CD4-positive, alpha-beta memory T cell (primary cell): ENCODE results near the gene CDK2. TPM values are rescaled to one million over a fixed set of nuclear protein-coding genes. Genes with fewer than 3 reads are reported as not detected.
A peak's percentile ranks its signal among the peaks of the same experiment; 100 is the strongest.
"Not testable (repeated sequence)": the region's sequence is repeated elsewhere in the genome, so short reads cannot be mapped to it uniquely, and the experiment has no call there.

ENCODE experiments used
- CTCF ChIA-PET: fragments of 350-600 bp; sonication (Branson Sonifier 250); formaldehyde crosslinking; loops from one replicate; lab custom pipeline; 2021; ENCODE audit warnings: inconsistent platforms; ENCODE audit not compliant: partially characterized antibody; lab: Charles Lee
- POLR2A ChIA-PET: fragments of 350-600 bp; sonication (Branson Sonifier 250); formaldehyde crosslinking; loops from one replicate; lab custom pipeline; 2021; ENCODE audit not compliant: partially characterized antibody; lab: Charles Lee
- DNase-seq, 5 donors: peaks; one replicate each; pipeline versions ENCODE4 v3.0.0 to v3.0.0-alpha.2; 2020 to 2022; ENCODE audit warnings: mixed read lengths in 1 of 5
- H3K27ac ChIP-seq: one replicate; pipeline ENCODE4 v1.7.0; 2013; ENCODE audit warnings: low read depth, low read length
- H3K27me3 ChIP-seq: 2 replicates; pipeline ENCODE4 v1.7.0; 2013; ENCODE audit warnings: mild to moderate bottlenecking, low read length, moderate library complexity; ENCODE audit not compliant: insufficient read depth
- H3K36me3 ChIP-seq: 2 replicates; pipeline ENCODE4 v1.7.0; 2013; ENCODE audit warnings: mild to moderate bottlenecking, low read length, moderate library complexity; ENCODE audit not compliant: insufficient read depth
- H3K4me1 ChIP-seq: 2 replicates; pipeline ENCODE4 v1.7.0; 2013; ENCODE audit warnings: mild to moderate bottlenecking, low read length, moderate library complexity; ENCODE audit not compliant: insufficient read depth
- H3K4me3 ChIP-seq, 2 donors: one replicate each; pipeline ENCODE4 v1.7.0; 2013; ENCODE audit warnings: low read length in 2 of 2, mild to moderate bottlenecking in 1 of 2
- H3K9me3 ChIP-seq, 2 donors: one replicate each; pipeline ENCODE4 v1.7.0; 2013; ENCODE audit warnings: low read length in 2 of 2, control low read depth in 1 of 2; ENCODE audit not compliant: control insufficient read depth in 1 of 2
- H3K27ac Mint-ChIP-seq, 7 donors: one replicate each; pipeline ENCODE4 v1.8.0; 2020 to 2021; ENCODE audit warnings: mixed read lengths in 7 of 7, mild to moderate bottlenecking in 6 of 7, inconsistent platforms in 3 of 7, moderate library complexity in 3 of 7
- H3K27me3 Mint-ChIP-seq, 2 donors: one replicate each; pipeline ENCODE4 v1.8.0; 2020 to 2021; ENCODE audit warnings: mixed read lengths in 2 of 2
- H3K36me3 Mint-ChIP-seq, 2 donors: one replicate each; pipeline ENCODE4 v1.8.0; 2020 to 2021; ENCODE audit warnings: mixed read lengths in 2 of 2, inconsistent platforms in 1 of 2, mild to moderate bottlenecking in 1 of 2
- H3K4me1 Mint-ChIP-seq, 4 donors: one replicate each; pipeline ENCODE4 v1.8.0; 2020 to 2021; ENCODE audit warnings: mixed read lengths in 4 of 4, mild to moderate bottlenecking in 1 of 4
- H3K4me3 Mint-ChIP-seq, 8 donors: one replicate each; pipeline ENCODE4 v1.8.0; 2020 to 2021; ENCODE audit warnings: mixed read lengths in 8 of 8, mild to moderate bottlenecking in 7 of 8, moderate library complexity in 6 of 8, inconsistent platforms in 3 of 8
- H3K9me3 Mint-ChIP-seq, 8 donors: one replicate each; pipeline ENCODE4 v1.8.0; 2020 to 2021; ENCODE audit warnings: mixed read lengths in 8 of 8, mild to moderate bottlenecking in 5 of 8, inconsistent platforms in 3 of 8, moderate library complexity in 1 of 8
- intact Hi-C: fragments of 100-400 bp; cut with micrococcal nuclease; formaldehyde crosslinking; loops from one replicate; pipeline ENCODE4 v1.15.1; 2023
- polyA plus RNA-seq, 2 donors: library from polyadenylated mRNA; unstranded; fragments of 300-500 nt; fragmentation: Illumina TruSeq; gene quantifications; one replicate each; pipeline ENCODE4 v1.2.3, GENCODE V29; 2021
- total RNA-seq, 2 experiments: library from RNA; stranded (reverse); gene quantifications; one replicate each; pipeline ENCODE4 v1.2.3, GENCODE V29; 2021

CDK2 gene
- total and polyA plus RNA-seq, 4 experiments from 2014 or later = 4.7 to 21.5 (median 11.6) TPM

DNA sequence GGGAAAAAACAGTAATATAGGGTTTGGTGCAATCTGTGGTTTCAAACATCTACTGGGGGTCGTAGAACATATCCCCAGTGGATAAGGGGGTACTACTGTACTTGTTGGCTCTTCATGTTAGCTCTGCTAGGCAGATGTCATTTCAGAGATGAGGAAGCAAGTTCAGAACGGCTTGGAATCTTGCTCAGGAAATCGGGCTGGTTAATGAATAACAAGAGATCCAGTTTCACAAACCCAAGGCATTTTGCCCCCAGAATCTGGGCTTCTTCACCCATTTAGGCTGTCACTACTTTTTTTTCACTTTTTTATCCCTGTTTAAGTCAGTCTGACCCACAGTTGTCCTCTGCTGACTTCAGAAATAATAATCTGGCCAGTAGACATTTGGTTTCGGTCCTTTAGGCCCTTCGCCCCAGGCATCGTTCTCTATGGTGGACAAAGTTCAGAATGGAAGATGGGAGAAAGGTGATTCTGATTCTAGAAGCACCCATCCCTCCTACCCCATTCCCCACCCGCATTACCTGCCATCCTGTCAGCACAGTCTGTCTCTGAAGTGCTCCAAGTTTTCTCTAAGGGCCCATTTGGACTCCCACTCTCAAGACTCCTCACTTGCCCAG lies 35.0 kb downstream of the CDK2 start:
- intact Hi-C loops = no loop called here
- H3K4me3 Mint-ChIP-seq = no peak overlapping the region
- CTCF ChIA-PET = no interaction called here
- Histone ChIP-seq H3K9me3 (no peaks in the 10 kb centered on the region), H3K4me3 (no peak overlapping the region), H3K36me3 (no peaks in the 10 kb centered on the region), H3K4me1 (peaks cover 12% of the 10 kb centered on the region), H3K27ac (no peak overlapping the region), H3K27me3 (no peaks in the 10 kb centered on the region)
- POLR2A ChIA-PET = interaction anchor here (1.6 kb wide), 1 partner anchor 20 kb away, joined by 3 read pairs; no protein-coding TSS in a partner anchor
- H3K4me1 Mint-ChIP-seq = peaks cover 7 to 24% (median 12%) of the 10 kb centered on the region in 4 donors
- H3K27me3 Mint-ChIP-seq = no peaks in the 10 kb centered on the region
- H3K27ac Mint-ChIP-seq = peak overlapping the region in 2 of 7 donors; percentile 19 to 49
- no peaks in the 10 kb centered on the region for H3K9me3 Mint-ChIP-seq
- DNase-seq = no peak
- H3K36me3 Mint-ChIP-seq = no peaks in the 10 kb centered on the region

GRCh38 chr12:56003376-56003775 lies 36.7 kb downstream of the CDK2 start:
- H3K4me3 ChIP-seq, H3K4me3 Mint-ChIP-seq, H3K36me3 Mint-ChIP-seq, H3K9me3 Mint-ChIP-seq, CTCF ChIA-PET, H3K27me3 Mint-ChIP-seq, DNase-seq, H3K27me3 ChIP-seq, H3K9me3 ChIP-seq, intact Hi-C loops, H3K27ac ChIP-seq, H3K27ac Mint-ChIP-seq, H3K36me3 ChIP-seq: not testable (repeated sequence)
- H3K4me1 ChIP-seq = peaks cover 10% of the 10 kb centered on the region
- H3K4me1 Mint-ChIP-seq = peaks cover 12 to 28% (median 21%) of the 10 kb centered on the region in 4 donors
- POLR2A ChIA-PET = interaction anchor here (1.3 to 1.6 kb wide), 2 partner anchors 22 to 30 kb away, joined by 3 to 4 read pairs; partner anchors contain the start of gene RAB5B

- Mint-ChIP-seq H3K4me3 (peak overlapping the region in 1 of 8 donors; percentile 25), H3K9me3 (no peaks in the 10 kb centered on the region), H3K4me1 (peaks cover 12 to 33% (median 25%) of the 10 kb centered on the region in 4 donors), H3K27ac (peak overlapping the region in 2 of 7 donors; percentile 48 to 56), H3K36me3 (peaks cover 0 to 7% of the 10 kb centered on the region in 2 donors), H3K27me3 (no peaks in the 10 kb centered on the region)
- no peaks in the 10 kb centered on the region for H3K27me3 ChIP-seq
- no peaks in the 10 kb centered on the region for H3K36me3 ChIP-seq
- CTCF ChIA-PET = no interaction called here
- H3K9me3 ChIP-seq = no peaks in the 10 kb centered on the region
- H3K27ac ChIP-seq = no peak overlapping the region
- DNase-seq = no peak
- peaks cover 10% of the 10 kb centered on the region for H3K4me1 ChIP-seq
- POLR2A ChIA-PET = interaction anchor here (1.3 kb wide), 1 partner anchor 31 kb away, joined by 4 read pairs; the partner anchor contains the start of gene RAB5B
- no peak overlapping the region for H3K4me3 ChIP-seq
- intact Hi-C loops = no loop called here
Observed at GRCh38 chr12:56004211-56004610, 37.6 kb downstream of the CDK2 start.

- peak overlapping the region; percentile 83 to 97 (median 92) for H3K27ac Mint-ChIP-seq
Observed at GRCh38 chr12:56007564-56008559, 41.2 kb downstream of the CDK2 start.

DNA sequence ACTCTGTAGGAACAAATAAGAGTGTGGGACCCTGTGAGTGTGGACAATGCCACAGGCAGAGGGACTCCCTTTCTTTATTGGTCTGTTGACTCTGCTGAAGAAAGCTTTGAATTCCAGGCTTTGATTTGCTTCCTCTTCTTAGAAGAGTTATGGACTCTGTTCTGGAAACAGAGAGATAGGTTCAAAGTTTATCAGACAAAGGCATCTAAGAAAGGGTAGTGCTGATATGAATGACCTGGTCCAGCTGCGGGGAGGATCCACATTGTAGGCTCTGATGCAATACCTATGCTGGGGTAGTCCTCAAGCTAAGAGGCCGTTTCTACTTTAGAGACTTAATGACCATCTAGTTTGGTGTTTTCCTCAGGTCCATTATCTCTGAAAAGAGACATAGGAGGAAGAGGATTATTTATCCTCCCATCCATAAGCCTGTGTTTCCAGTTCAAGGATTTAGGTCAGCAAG lies 43.5 kb downstream of the CDK2 start:
- Mint-ChIP-seq H3K4me1 (peaks cover 10 to 28% (median 21%) of the 10 kb centered on the region in 4 donors), H3K4me3 (peak overlapping the region in 1 of 8 donors; percentile 2), H3K36me3 (peaks cover 5 to 7% of the 10 kb centered on the region in 2 donors), H3K9me3 (no peaks in the 10 kb centered on the region), H3K27me3 (no peaks in the 10 kb centered on the region), H3K27ac (peak overlapping the region in 1 of 7 donors; percentile 23)
- POLR2A ChIA-PET = interaction anchor here (1.1 to 1.3 kb wide), 3 partner anchors 10 to 108 kb away, joined by 3 to 6 read pairs (median 4); partner anchors contain the start of genes IKZF4, RAB5B and ZC3H10
- Histone ChIP-seq H3K27me3 (no peaks in the 10 kb centered on the region), H3K9me3 (no peaks in the 10 kb centered on the region), H3K27ac (no peak overlapping the region), H3K4me3 (no peak overlapping the region), H3K4me1 (peaks cover 10% of the 10 kb centered on the region), H3K36me3 (no peaks in the 10 kb centered on the region)
- intact Hi-C loops = no loop called here
- CTCF ChIA-PET = interaction anchor here (1.8 kb wide), 1 partner anchor 19 kb away, joined by 8 read pairs; no protein-coding TSS in a partner anchor
- DNase-seq = no peak

More at GRCh38 chr12:56007564-56008559, 41.2 kb downstream of the CDK2 start:
- H3K27ac ChIP-seq = peak overlapping the region; percentile 49
- no peaks in the 10 kb centered on the region for H3K27me3 ChIP-seq
- peak overlapping the region; percentile 38 to 61 for H3K4me3 ChIP-seq
- ChIA-PET POLR2A (interaction anchor here (0.8 to 2.8 kb wide), 13 partner anchors 10 to 271 kb away, joined by 3 to 14 read pairs (median 4); partner anchors contain the start of genes DNAJC14, PA2G4, RAB5B and SUOX), CTCF (interaction anchor here (0.6 to 1.4 kb wide), 3 partner anchors 11 to 32 kb away, joined by 3 to 14 read pairs (median 5); partner anchors contain the start of gene SUOX)
- H3K27me3 Mint-ChIP-seq = no peaks in the 10 kb centered on the region
- intact Hi-C loops = loop anchor here (1.0 to 5.0 kb wide), 2 partner anchors 33 to 94 kb away; partner anchors contain the start of genes PA2G4 and RPS26
- peak overlapping the region; percentile 89 to 95 (median 92) for H3K4me3 Mint-ChIP-seq
- peaks cover 10 to 28% (median 22%) of the 10 kb centered on the region in 4 donors for H3K4me1 Mint-ChIP-seq
- H3K36me3 Mint-ChIP-seq = peaks cover 5 to 7% of the 10 kb centered on the region in 2 donors
- H3K36me3 ChIP-seq = no peaks in the 10 kb centered on the region
- peak; percentile 59 to 67 (median 62) for DNase-seq
- no peaks in the 10 kb centered on the region for H3K9me3 Mint-ChIP-seq
- H3K9me3 ChIP-seq = no peaks in the 10 kb centered on the region
- peaks cover 10% of the 10 kb centered on the region for H3K4me1 ChIP-seq

DNA sequence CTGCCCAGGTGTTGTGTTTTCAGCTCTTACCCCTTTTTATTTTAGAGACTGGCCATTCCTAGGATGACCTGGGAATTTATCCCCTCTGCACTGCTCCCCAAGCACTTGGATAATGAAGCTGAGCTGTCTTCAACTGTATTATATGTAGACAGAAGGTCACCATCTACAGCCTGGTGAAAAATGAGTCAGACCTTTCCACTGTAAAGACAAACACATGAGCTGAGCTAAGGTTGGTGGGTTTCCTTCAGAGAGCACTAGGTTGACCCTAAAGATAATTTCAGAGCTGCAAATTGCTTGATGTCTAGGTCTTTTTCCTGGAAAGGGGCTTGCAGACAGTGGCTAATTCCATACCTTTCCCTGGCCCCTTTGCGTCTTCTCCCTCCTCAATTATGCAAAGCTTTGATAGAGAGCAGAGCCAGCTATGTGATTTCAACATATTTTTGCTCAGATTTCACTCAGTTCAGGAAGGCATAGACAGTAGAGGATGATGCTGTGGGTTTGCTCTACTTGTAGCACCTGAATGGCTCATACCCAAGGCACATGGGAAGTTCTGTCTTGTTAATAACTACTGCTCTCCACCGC lies 45.0 kb downstream of the CDK2 start:
- POLR2A ChIA-PET = interaction anchor here (1.1 kb wide), 1 partner anchor 37 kb away, joined by 5 read pairs; the partner anchor contains the start of gene RAB5B
- H3K27me3 Mint-ChIP-seq = no peaks in the 10 kb centered on the region

More for the DNA sequence above, 45.0 kb downstream of the CDK2 start:
- Mint-ChIP-seq H3K9me3 (no peaks in the 10 kb centered on the region), H3K36me3 (peaks cover 5 to 7% of the 10 kb centered on the region in 2 donors), H3K27ac (no peak overlapping the region), H3K4me1 (peaks cover 6 to 19% (median 15%) of the 10 kb centered on the region in 4 donors), H3K4me3 (no peak overlapping the region)
- intact Hi-C loops = no loop called here
- H3K4me3 ChIP-seq = no peak overlapping the region
- no peaks in the 10 kb centered on the region for H3K9me3 ChIP-seq
- H3K36me3 ChIP-seq = no peaks in the 10 kb centered on the region
- no peaks in the 10 kb centered on the region for H3K27me3 ChIP-seq
- CTCF ChIA-PET = interaction anchor here (0.9 to 1.0 kb wide), 2 partner anchors 15 to 178 kb away, joined by 3 read pairs; partner anchors contain the start of gene SMARCC2
- peaks cover 7% of the 10 kb centered on the region for H3K4me1 ChIP-seq
- no peak for DNase-seq
- H3K27ac ChIP-seq = no peak overlapping the region
